Measurements from ENCODE around the gene POU2AF1.

GRCh38 chr11:111421251-111421650, 42.2 kb upstream of the POU2AF1 start:
- no peak for TF ChIP-seq POLR2A (IDR thresholded peaks at IDR 0.05; ENCODE audit: low read length)
- TF ChIP-seq GATA1 (IDR thresholded peaks at IDR 0.05; ENCODE audit: low read depth, low read length): no peak
